Jurkat, Clone E6-1 (cell line): ENCODE data around the gene UBE2G1.

Experiments used
- DNase-seq: peaks from one replicate; pipeline ENCODE4 v3.0.0-alpha.2; 2011; ENCODE audit warnings: low read depth, low spot score
- H3K4me3 ChIP-seq: 2 replicates; pipeline ENCODE4 v1.5.1; 2011; ENCODE audit warnings: mild to moderate bottlenecking, low read length, control low read depth, moderate library complexity

UBE2G1 gene

DNA sequence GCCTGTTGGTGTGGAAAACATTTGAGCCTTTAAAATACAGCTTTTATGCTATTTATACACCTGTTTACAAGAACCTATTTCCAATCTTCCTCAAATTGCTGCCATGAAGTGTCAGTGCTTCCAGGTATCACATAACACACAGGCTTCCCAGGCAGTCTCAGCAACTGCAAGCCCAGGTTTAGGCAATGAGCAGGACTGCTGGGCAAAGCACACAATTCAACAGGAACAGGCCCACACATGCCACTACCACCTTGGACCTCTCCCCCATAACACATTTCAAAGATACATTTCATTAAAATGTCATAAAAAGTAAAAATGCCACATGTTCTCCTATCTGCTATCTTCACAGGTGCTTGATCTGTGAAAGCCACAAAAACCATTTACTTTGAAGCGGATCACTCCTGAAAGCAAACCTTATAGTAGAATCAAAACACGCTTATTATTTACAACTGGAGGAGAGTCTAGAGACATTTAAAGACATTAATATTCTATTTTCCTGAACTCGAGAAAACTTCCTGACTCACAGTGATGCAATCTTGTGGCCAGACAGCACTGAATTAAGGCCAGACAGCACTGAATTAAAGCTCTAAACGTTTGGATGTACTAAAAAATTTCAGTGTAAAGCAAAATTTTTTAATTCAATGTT lies 134.2 kb downstream of the UBE2G1 start:
- peak; percentile 64 for DNase-seq
- H3K4me3 ChIP-seq: no peak overlapping the region

GRCh38 chr17:4229627-4230541 lies 136.6 kb downstream of the UBE2G1 start:
- no peak for DNase-seq
- no peak overlapping the region for H3K4me3 ChIP-seq

GRCh38 chr17:4221899-4222659 lies 144.4 kb downstream of the UBE2G1 start:
- no peak overlapping the region for H3K4me3 ChIP-seq
- DNase-seq: no peak

DNA sequence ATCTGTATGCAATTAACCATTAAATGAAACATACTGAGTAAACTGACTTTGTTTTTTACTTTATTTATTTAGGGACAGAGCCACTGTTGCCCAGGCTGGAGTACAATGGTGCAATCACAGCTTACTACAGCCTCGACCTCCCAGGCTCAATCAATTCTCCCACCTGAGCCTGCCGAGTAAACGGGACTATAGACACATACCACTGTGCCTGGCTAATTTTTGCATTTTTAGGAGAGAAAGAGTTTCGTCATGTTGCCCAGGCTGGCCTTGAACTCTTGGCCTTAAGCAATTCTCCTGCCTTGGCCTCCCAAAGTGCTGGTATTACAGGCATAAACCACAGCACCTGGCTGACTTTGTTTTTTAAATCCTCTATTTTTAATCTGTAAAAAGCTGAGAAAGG lies 145.3 kb downstream of the UBE2G1 start:
- no peak overlapping the region for H3K4me3 ChIP-seq
- no peak for DNase-seq

DNA sequence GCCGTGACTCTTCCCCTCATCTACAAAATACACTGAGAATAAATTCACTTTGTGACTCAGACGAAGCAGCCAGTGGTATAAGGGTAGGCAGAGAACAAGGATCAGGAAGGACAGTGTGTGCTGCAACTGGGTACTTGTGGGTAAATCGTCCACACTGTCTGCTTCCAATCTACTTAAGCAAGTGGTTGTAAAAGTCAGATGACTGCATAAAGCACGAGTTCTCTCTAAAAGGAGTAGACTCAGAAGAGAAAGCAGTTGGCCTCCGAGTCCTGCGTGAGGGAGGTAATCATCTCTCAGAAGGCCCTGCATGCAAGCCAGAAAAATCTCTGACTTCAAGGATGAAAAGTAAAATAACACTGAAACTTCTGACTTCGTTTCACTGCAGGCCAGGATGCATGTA lies 145.8 kb downstream of the UBE2G1 start:
- no peak overlapping the region for H3K4me3 ChIP-seq
- DNase-seq: no peak
